ENCODE results near the gene JPH4.
"Not testable (repeated sequence)": the region's sequence is repeated elsewhere in the genome, so short reads cannot be mapped to it uniquely, and the experiment has no call there.

Gene JPH4

GRCh38 chr14:23610090-23610814 lies 31.7 kb upstream of the JPH4 start:
- no peak overlapping the region for H3K4me3 ChIP-seq (ENCODE audit: low read length)
- DNase-seq (ENCODE audit: low read depth, low spot score), result peak; percentile 62

GRCh38 chr14:23609411-23610089 lies 31.0 kb upstream of the JPH4 start:
- not testable (repeated sequence) for DNase-seq (ENCODE audit: low read depth, low spot score); H3K4me3 ChIP-seq (ENCODE audit: low read length)

DNA sequence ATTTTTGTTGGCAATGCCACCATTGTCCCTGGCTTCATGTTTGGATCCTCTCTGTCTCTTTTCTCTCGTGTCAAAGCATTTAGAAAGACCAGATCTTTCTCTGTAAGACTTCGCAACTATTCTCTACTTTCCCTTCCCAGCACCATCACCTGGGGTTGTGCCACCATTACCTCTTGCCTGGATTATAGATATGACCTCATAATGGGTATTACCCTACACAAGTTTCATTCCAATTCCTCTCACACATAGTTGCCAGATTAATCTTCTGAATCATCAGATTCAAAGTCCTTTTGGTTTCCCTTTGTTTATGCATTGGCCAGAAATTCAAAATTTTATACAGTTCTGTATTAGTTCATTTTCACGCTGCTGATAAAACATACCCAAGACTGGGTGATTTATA lies 30.4 kb upstream of the JPH4 start:
- DNase-seq (ENCODE audit: low read depth, low spot score), result no peak
- no peak overlapping the region for H3K4me3 ChIP-seq (ENCODE audit: low read length)

GRCh38 chr14:23608454-23608853 lies 29.9 kb upstream of the JPH4 start:
- no peak overlapping the region for H3K4me3 ChIP-seq (ENCODE audit: low read length)
- no peak for DNase-seq (ENCODE audit: low read depth, low spot score)

DNA sequence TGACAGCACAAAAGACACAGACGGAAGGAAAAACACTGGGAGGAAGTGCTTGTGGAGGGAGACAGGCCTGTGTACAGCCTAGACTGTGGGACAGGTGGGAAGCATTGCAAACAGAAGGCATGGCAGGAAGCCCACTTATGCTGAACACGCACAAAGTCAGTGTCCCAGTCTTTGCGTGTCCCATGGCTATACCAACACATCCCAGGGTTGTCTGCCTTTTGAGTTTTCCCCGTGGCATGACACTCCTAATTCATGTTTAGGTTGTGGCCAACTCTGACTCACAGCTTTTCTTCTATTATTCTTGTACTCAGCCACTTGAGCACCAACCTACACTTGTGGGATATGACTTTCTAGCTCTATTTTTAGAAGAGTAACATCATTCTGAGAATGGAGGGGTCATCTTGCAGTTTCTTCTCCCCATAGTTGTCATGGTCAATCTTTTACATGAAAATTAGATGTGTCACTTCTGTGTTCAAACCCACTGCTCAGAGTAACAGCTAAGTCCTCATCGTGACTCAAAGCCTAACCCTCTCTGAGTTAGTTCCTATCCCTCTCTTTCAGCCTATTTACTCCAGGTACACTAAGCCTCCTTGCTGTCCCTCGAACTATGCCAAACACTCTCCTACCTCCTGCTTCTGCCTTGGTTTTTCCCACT lies 27.5 kb upstream of the JPH4 start:
- no peak for DNase-seq (ENCODE audit: low read depth, low spot score)
- H3K4me3 ChIP-seq (ENCODE audit: low read length), result no peak overlapping the region

- no peak for DNase-seq (ENCODE audit: low read depth, low spot score)
- H3K4me3 ChIP-seq (ENCODE audit: low read length), result no peak overlapping the region
Observed at GRCh38 chr14:23604675-23605170, 26.1 kb upstream of the JPH4 start.

DNA sequence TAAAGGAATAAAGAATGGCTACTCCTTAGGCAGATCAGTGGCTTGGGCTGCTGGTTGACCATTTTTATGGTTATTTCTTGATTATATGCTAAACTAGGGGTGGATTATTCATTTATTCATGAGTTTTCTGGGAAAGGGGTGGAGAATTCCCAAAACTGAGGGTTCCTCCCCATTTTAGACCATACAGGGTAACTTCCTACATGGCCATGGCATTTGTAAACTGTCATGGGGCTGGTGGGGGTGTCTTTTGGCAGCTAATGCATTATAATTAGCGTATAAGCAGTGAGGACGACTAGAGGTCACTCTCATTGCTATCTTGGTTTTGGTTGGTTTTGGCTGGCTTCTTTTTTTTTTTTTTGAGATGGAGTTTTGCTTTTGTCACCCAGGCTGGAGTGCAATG lies 25.6 kb upstream of the JPH4 start:
- H3K4me3 ChIP-seq (ENCODE audit: low read length), result no peak overlapping the region
- DNase-seq (ENCODE audit: low read depth, low spot score), result no peak

- no peak overlapping the region for H3K4me3 ChIP-seq (ENCODE audit: low read length)
- no peak for DNase-seq (ENCODE audit: low read depth, low spot score)
Observed at GRCh38 chr14:23603103-23603502, 24.5 kb upstream of the JPH4 start.

- H3K4me3 ChIP-seq (ENCODE audit: low read length), result no peak overlapping the region
- no peak for DNase-seq (ENCODE audit: low read depth, low spot score)
Observed at GRCh38 chr14:23602181-23603095, 23.8 kb upstream of the JPH4 start.

DNA sequence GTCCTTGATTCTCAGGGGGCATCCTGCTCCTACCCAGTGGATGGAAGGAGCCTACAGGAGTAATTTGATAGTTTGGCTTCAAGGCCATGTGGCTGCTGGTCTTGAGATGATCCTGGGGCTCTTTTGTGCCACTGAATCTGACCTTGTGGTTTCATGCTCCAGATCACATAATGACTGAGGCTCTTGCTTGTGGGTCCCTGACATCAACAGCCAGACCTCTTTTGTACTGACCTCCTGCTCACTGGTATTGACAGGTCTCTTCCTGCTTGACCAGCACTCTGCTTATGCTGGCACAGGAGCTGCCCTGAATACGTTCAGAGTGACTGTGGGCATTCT lies 23.2 kb upstream of the JPH4 start:
- no peak for DNase-seq (ENCODE audit: low read depth, low spot score)
- H3K4me3 ChIP-seq (ENCODE audit: low read length), result no peak overlapping the region

GRCh38 chr14:23601424-23601823 lies 22.8 kb upstream of the JPH4 start:
- DNase-seq (ENCODE audit: low read depth, low spot score), result no peak
- H3K4me3 ChIP-seq (ENCODE audit: low read length), result no peak overlapping the region

- no peak for DNase-seq (ENCODE audit: low read depth, low spot score)
Observed at GRCh38 chr14:23600806-23601205, 22.2 kb upstream of the JPH4 start.

DNA sequence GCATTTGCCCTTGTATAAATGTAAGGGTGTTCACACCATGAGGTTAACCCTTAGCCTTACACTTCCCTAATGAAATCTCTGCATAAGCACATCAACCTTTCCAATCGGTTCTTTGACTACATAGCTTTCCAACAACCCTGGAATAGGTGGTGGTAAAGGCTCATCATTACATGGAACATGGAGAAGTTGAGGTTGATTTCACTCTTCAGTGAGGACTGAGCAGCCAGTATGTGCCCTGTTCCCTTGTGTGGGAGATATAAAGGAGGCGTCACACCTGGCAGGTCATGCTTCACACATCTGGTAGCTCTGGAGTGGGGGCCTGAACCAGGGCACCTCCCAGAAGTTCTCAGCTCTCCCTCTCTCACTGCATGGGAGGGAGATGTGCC lies 21.7 kb upstream of the JPH4 start:
- H3K4me3 ChIP-seq (ENCODE audit: low read length), result no peak overlapping the region
- DNase-seq (ENCODE audit: low read depth, low spot score), result no peak

More at GRCh38 chr14:23600806-23601205, 22.2 kb upstream of the JPH4 start:
- H3K4me3 ChIP-seq (ENCODE audit: low read length), result no peak overlapping the region

GRCh38 chr14:23594191-23594590 lies 15.6 kb upstream of the JPH4 start:
- not testable (repeated sequence) for DNase-seq (ENCODE audit: low read depth, low spot score); H3K4me3 ChIP-seq (ENCODE audit: low read length)

GRCh38 chr14:23590198-23590597 lies 11.6 kb upstream of the JPH4 start:
- no peak for DNase-seq (ENCODE audit: low read depth, low spot score)
- no peak overlapping the region for H3K4me3 ChIP-seq (ENCODE audit: low read length)

GRCh38 chr14:23589606-23590005 lies 11.0 kb upstream of the JPH4 start:
- H3K4me3 ChIP-seq (ENCODE audit: low read length), result no peak overlapping the region
- DNase-seq (ENCODE audit: low read depth, low spot score), result no peak

- peak; percentile 73 for DNase-seq (ENCODE audit: low read depth, low spot score)
- no peak overlapping the region for H3K4me3 ChIP-seq (ENCODE audit: low read length)
Observed at GRCh38 chr14:23588884-23589598, 10.5 kb upstream of the JPH4 start.

GRCh38 chr14:23584527-23585203 lies 6.1 kb upstream of the JPH4 start:
- not testable (repeated sequence) for H3K4me3 ChIP-seq (ENCODE audit: low read length); DNase-seq (ENCODE audit: low read depth, low spot score)

Data from Jurkat, Clone E6-1 (cell line).